Neuronal stem cell (in vitro differentiated cells): ENCODE measurements around the gene TWF2.

Source experiments
- DNase-seq: peaks from one replicate; pipeline ENCODE4 v3.0.0-alpha.2; 2013; ENCODE audit warnings: low spot score
- H2AFZ ChIP-seq: one replicate; pipeline ENCODE4 v1.6.1; 2013; ENCODE audit warnings: mild to moderate bottlenecking, low read length, inconsistent platforms
- H2AK5ac ChIP-seq: 2 replicates; pipeline ENCODE4 v1.6.1; 2013; ENCODE audit warnings: low read depth, mild to moderate bottlenecking, inconsistent platforms, low read length, moderate library complexity, mixed read lengths
- H2BK120ac ChIP-seq: 2 replicates; pipeline ENCODE4 v1.6.1; 2013; ENCODE audit warnings: low read depth, mild to moderate bottlenecking, inconsistent platforms, low read length, moderate library complexity, mixed read lengths
- H2BK12ac ChIP-seq: one replicate; pipeline ENCODE4 v1.6.1; 2013; ENCODE audit warnings: low read length, inconsistent platforms
- H2BK15ac ChIP-seq: 2 replicates; pipeline ENCODE4 v1.6.1; 2013; ENCODE audit warnings: mild to moderate bottlenecking, low read length, inconsistent platforms, mixed read lengths
- H2BK5ac ChIP-seq: one replicate; pipeline ENCODE4 v1.6.1; 2013; ENCODE audit warnings: inconsistent platforms, mild to moderate bottlenecking, low read length, moderate library complexity
- H3K14ac ChIP-seq: one replicate; pipeline ENCODE4 v1.6.1; 2013; ENCODE audit warnings: low read length, inconsistent platforms
- H3K18ac ChIP-seq: 2 replicates; pipeline ENCODE4 v1.6.1; 2013; ENCODE audit warnings: low read length, inconsistent platforms
- H3K23ac ChIP-seq: 2 replicates; pipeline ENCODE4 v1.6.1; 2013; ENCODE audit warnings: low read depth, mild to moderate bottlenecking, mixed read lengths, low read length, inconsistent platforms; ENCODE audit not compliant: poor library complexity
- H3K27ac ChIP-seq: replicated peaks from 3 replicates; pipeline ENCODE4 v1.5.1; 2013; ENCODE audit warnings: low read length, inconsistent platforms
- H3K27me3 ChIP-seq, 3 experiments: 2 replicates each; pipeline ENCODE4 v1.6.1; 2013; ENCODE audit warnings: low read length in 3 of 3, mild to moderate bottlenecking in 2 of 3, inconsistent platforms in 1 of 3, low read depth in 1 of 3, mixed read lengths in 1 of 3, moderate library complexity in 1 of 3; ENCODE audit not compliant: control insufficient read depth in 3 of 3, insufficient read depth in 3 of 3
- H3K36me3 ChIP-seq, 2 donors: replicated peaks in 1 of 2; 2 replicates each; pipeline ENCODE4 v1.6.1; 2013; ENCODE audit warnings: low read length in 2 of 2; ENCODE audit not compliant: control insufficient read depth in 2 of 2, insufficient read depth in 2 of 2
- H3K4ac ChIP-seq: 2 replicates; pipeline ENCODE4 v1.6.1; 2013; ENCODE audit warnings: inconsistent platforms, mild to moderate bottlenecking, low read length, moderate library complexity
- H3K4me1 ChIP-seq, 2 donors: 1 replicate in 1 of 2; 2 replicates in 1 of 2; pipeline ENCODE4 v1.6.1; 2013; ENCODE audit warnings: low read length in 2 of 2, low read depth in 1 of 2; ENCODE audit not compliant: control insufficient read depth in 2 of 2, insufficient read depth in 1 of 2
- H3K4me2 ChIP-seq: one replicate; pipeline ENCODE4 v1.6.1; 2013; ENCODE audit warnings: mild to moderate bottlenecking, low read length, inconsistent platforms; ENCODE audit not compliant: insufficient read depth, poor library complexity, severe bottlenecking
- H3K4me3 ChIP-seq, 2 donors: 2 replicates each; pipeline ENCODE4 v1.5.1; 2013; ENCODE audit warnings: low read length in 2 of 2, mild to moderate bottlenecking in 2 of 2, inconsistent platforms in 1 of 2, moderate library complexity in 1 of 2
- H3K79me1 ChIP-seq: one replicate; pipeline ENCODE4 v1.6.1; 2013; ENCODE audit warnings: low read depth, mild to moderate bottlenecking, inconsistent platforms, low read length, moderate library complexity
- H3K9ac ChIP-seq: one replicate; pipeline ENCODE4 v1.6.1; 2013; ENCODE audit warnings: mild to moderate bottlenecking, low read depth, low read length, inconsistent platforms; ENCODE audit not compliant: poor library complexity
- H3K9me3 ChIP-seq, 2 donors: replicated peaks in 1 of 2; 2 replicates each; pipeline versions ENCODE3 to v1.6.1; 2013; ENCODE audit warnings: low read length in 2 of 2, mild to moderate bottlenecking in 2 of 2, inconsistent platforms in 1 of 2, low read depth in 1 of 2, mixed read lengths in 1 of 2, moderate library complexity in 1 of 2; ENCODE audit not compliant: control insufficient read depth in 2 of 2, insufficient read depth in 1 of 2
- H4K8ac ChIP-seq: one replicate; pipeline ENCODE4 v1.6.1; 2013; ENCODE audit warnings: low read depth, mild to moderate bottlenecking, inconsistent platforms, low read length, moderate library complexity
- H4K91ac ChIP-seq: one replicate; pipeline ENCODE4 v1.6.1; 2013; ENCODE audit warnings: low read length, low read depth, mild to moderate bottlenecking, inconsistent platforms; ENCODE audit not compliant: poor library complexity
- WGBS, 2 donors: extraction: QIAGEN DNeasy Blood & Tissue Kit; methylation state at CpG; one replicate each; pipeline ENCODE4 v1.1.7; 2013; ENCODE audit warnings: missing lambda C conversion rate in 2 of 2, mixed read lengths in 1 of 2; ENCODE audit not compliant: insufficient read length in 2 of 2, insufficient replicate concordance in 1 of 2; ENCODE audit errors: extremely low coverage in 2 of 2; 5-methylcytosine and 5-hydroxymethylcytosine counted together

TWF2 gene

GRCh38 chr3:52283306-52283705 is 44.3 kb upstream of the TWF2 start:
- Histone ChIP-seq H2BK120ac (no peak overlapping the region), H2BK12ac (no peak overlapping the region), H2AFZ (no peak overlapping the region), H3K9me3 (no peaks in the 10 kb centered on the region), H4K91ac (no peak overlapping the region), H3K4ac (no peak overlapping the region), H3K18ac (no peak overlapping the region), H3K4me1 (peaks cover 6 to 26% of the 10 kb centered on the region in 2 donors), H3K79me1 (no peaks in the 10 kb centered on the region), H3K36me3 (peaks cover 0 to 10% of the 10 kb centered on the region in 2 donors), H2BK15ac (no peak overlapping the region), H3K14ac (no peak overlapping the region), H3K4me2 (no peak overlapping the region), H2BK5ac (no peak overlapping the region), H3K9ac (no peak overlapping the region), H3K4me3 (no peak overlapping the region), H4K8ac (no peak overlapping the region), H3K27ac (no peak overlapping the region), H2AK5ac (no peak overlapping the region), H3K27me3 (no peaks in the 10 kb centered on the region), H3K23ac (no peak overlapping the region)
- no CpG with 5 or more reads among the region's 1 CpG for WGBS, 2 donors
- DNase-seq, result no peak

GRCh38 chr3:52281981-52282801 is 43.2 kb upstream of the TWF2 start:
- Histone ChIP-seq H3K4me3 (no peak overlapping the region), H2BK12ac (no peak overlapping the region), H3K4ac (no peak overlapping the region), H2AK5ac (no peak overlapping the region), H2BK5ac (no peak overlapping the region), H3K9ac (no peak overlapping the region), H3K18ac (no peak overlapping the region), H3K79me1 (peaks cover 5% of the 10 kb centered on the region), H3K27ac (no peak overlapping the region), H3K4me2 (no peak overlapping the region), H2AFZ (no peak overlapping the region), H3K14ac (no peak overlapping the region), H3K23ac (no peak overlapping the region), H4K91ac (no peak overlapping the region), H4K8ac (no peak overlapping the region), H2BK15ac (no peak overlapping the region), H3K27me3 (no peaks in the 10 kb centered on the region), H3K36me3 (peaks cover 0 to 13% of the 10 kb centered on the region in 2 donors), H3K9me3 (no peaks in the 10 kb centered on the region), H3K4me1 (peaks cover 8 to 29% of the 10 kb centered on the region in 2 donors), H2BK120ac (no peak overlapping the region)
- no peak for DNase-seq
- no CpG with 5 or more reads among the region's 8 CpGs for WGBS, 2 donors

GRCh38 chr3:52280050-52280461 is 41.1 kb upstream of the TWF2 start:
- no CpG with 5 or more reads among the region's 6 CpGs for WGBS, 2 donors
- Histone ChIP-seq H2BK5ac (no peak overlapping the region), H2AFZ (peak overlapping the region; percentile 36), H2BK15ac (no peak overlapping the region), H3K27me3 (no peaks in the 10 kb centered on the region), H3K23ac (no peak overlapping the region), H3K9me3 (no peaks in the 10 kb centered on the region), H4K8ac (no peak overlapping the region), H3K14ac (no peak overlapping the region), H3K9ac (no peak overlapping the region), H3K36me3 (peaks cover 0 to 32% of the 10 kb centered on the region in 2 donors), H3K18ac (no peak overlapping the region), H3K4ac (no peak overlapping the region), H4K91ac (no peak overlapping the region), H3K79me1 (peaks cover 5% of the 10 kb centered on the region), H2BK120ac (no peak overlapping the region), H2AK5ac (no peak overlapping the region), H3K4me3 (no peak overlapping the region), H3K27ac (peak overlapping the region; percentile 18), H2BK12ac (no peak overlapping the region), H3K4me1 (peaks cover 9 to 34% of the 10 kb centered on the region in 2 donors), H3K4me2 (no peak overlapping the region)
- no peak for DNase-seq

- H4K91ac ChIP-seq, result no peak overlapping the region
- H3K18ac ChIP-seq, result no peak overlapping the region
- H2AFZ ChIP-seq, result no peak overlapping the region
- no peak overlapping the region for H3K4ac ChIP-seq
- no peak overlapping the region for H2BK12ac ChIP-seq
- H3K23ac ChIP-seq, result no peak overlapping the region
- H3K14ac ChIP-seq, result no peak overlapping the region
- no peak overlapping the region for H4K8ac ChIP-seq
- H3K4me2 ChIP-seq, result no peak overlapping the region
- no peak overlapping the region for H3K4me3 ChIP-seq
- no peaks in the 10 kb centered on the region for H3K9me3 ChIP-seq
- H3K36me3 ChIP-seq, result peaks cover under 1 to 36% of the 10 kb centered on the region in 2 donors
- no peak for DNase-seq
- H3K79me1 ChIP-seq, result peaks cover 5% of the 10 kb centered on the region
- no peak overlapping the region for H2BK120ac ChIP-seq
- H2AK5ac ChIP-seq, result no peak overlapping the region
- H2BK15ac ChIP-seq, result no peak overlapping the region
- H3K27ac ChIP-seq, result peak overlapping the region; percentile 18
- no peak overlapping the region for H2BK5ac ChIP-seq
- H3K27me3 ChIP-seq, result no peaks in the 10 kb centered on the region
- H3K4me1 ChIP-seq, result peaks cover 9 to 34% of the 10 kb centered on the region in 2 donors
- no peak overlapping the region for H3K9ac ChIP-seq
- WGBS, 2 donors, result no CpG with 5 or more reads among the region's 2 CpGs
Observed at GRCh38 chr3:52279596-52279995, 40.6 kb upstream of the TWF2 start.
